RWPE2 (cell line): ENCODE measurements around the gene PIGL.
A peak's percentile ranks its signal among the peaks of the same experiment; 100 is the strongest.
"Not testable (repeated sequence)": the region's sequence is repeated elsewhere in the genome, so short reads cannot be mapped to it uniquely, and the experiment has no call there.

ENCODE experiments used
- ATAC-seq: fragments of 200-7000 bp; cut with Tn5 transposase; 3 replicates; pipeline ENCODE4 v1.9.1; 2021; ENCODE audit warnings: low read depth
- DNase-seq: peaks from one replicate; pipeline ENCODE4 v3.0.0-alpha.2; 2020; ENCODE audit warnings: low spot score
- H3K27ac ChIP-seq: fragments of 450-650 bp; 2 replicates; pipeline ENCODE4 v1.5.1; 2017; ENCODE audit warnings: mild to moderate bottlenecking; ENCODE audit not compliant: poor library complexity, severe bottlenecking
- H3K27me3 ChIP-seq: fragments of 250-450 bp; sonication (Bioruptor Pico); 2 replicates; pipeline ENCODE4 v1.5.1; 2021; ENCODE audit warnings: mild to moderate bottlenecking, moderate library complexity; ENCODE audit not compliant: insufficient read depth, poor library complexity, severe bottlenecking
- H3K36me3 ChIP-seq: fragments of 250-450 bp; sonication (Bioruptor Pico); 2 replicates; pipeline ENCODE4 v1.5.1; 2020; ENCODE audit warnings: low read depth, mild to moderate bottlenecking, moderate library complexity
- H3K4me1 ChIP-seq: fragments of 250-450 bp; sonication (Bioruptor Pico); 2 replicates; pipeline ENCODE4 v1.5.1; 2021; ENCODE audit warnings: mild to moderate bottlenecking, moderate library complexity; ENCODE audit not compliant: insufficient read depth, poor library complexity, severe bottlenecking
- H3K4me3 ChIP-seq: fragments of 250-450 bp; sonication (Bioruptor Pico); 2 replicates; pipeline ENCODE4 v1.5.1; 2021; ENCODE audit warnings: mild to moderate bottlenecking, moderate library complexity; ENCODE audit not compliant: severe bottlenecking
- H3K9me3 ChIP-seq: fragments of 250-450 bp; sonication (Bioruptor Pico); 2 replicates; pipeline ENCODE4 v1.5.1; 2021; ENCODE audit warnings: mild to moderate bottlenecking, moderate library complexity; ENCODE audit not compliant: severe bottlenecking
- TF ChIP-seq, protein P1 (sequence below): fragments of 450-650 bp; IDR thresholded peaks from one replicate; pipeline ENCODE4 v1.5.1; 2017; ENCODE audit warnings: mild to moderate bottlenecking, moderate library complexity; ENCODE audit not compliant: poor library complexity, severe bottlenecking

PIGL gene

DNA sequence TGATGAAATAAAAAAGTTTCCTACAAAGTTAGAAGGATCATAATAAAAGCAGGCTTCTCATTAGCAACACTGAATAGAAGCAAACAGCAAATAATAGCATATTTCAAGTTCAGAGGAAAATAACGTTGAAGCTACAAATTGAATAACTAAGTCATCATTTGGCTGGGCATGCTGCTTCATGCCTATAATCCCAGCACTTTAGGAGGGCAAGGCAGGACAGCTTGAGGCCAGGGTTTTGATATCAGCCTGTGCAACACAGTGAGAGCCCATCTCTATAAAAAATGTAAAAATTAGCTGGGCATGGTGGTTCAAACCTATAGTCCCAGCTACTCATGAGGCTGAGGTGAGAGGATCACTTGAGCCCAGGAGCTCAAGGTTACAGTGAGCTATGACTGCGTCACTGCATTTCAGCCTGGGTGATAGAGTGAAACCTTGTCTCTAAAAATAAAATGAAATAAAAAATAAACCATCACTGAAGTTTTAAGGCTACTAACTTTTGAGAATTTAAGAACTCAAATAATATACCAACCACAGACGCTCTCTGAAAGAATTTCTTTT is 27.1 kb upstream of the PIGL start:
- H3K9me3 ChIP-seq = no peaks in the 10 kb centered on the region
- no peaks in the 10 kb centered on the region for H3K27me3 ChIP-seq
- TF ChIP-seq, protein P1, sequence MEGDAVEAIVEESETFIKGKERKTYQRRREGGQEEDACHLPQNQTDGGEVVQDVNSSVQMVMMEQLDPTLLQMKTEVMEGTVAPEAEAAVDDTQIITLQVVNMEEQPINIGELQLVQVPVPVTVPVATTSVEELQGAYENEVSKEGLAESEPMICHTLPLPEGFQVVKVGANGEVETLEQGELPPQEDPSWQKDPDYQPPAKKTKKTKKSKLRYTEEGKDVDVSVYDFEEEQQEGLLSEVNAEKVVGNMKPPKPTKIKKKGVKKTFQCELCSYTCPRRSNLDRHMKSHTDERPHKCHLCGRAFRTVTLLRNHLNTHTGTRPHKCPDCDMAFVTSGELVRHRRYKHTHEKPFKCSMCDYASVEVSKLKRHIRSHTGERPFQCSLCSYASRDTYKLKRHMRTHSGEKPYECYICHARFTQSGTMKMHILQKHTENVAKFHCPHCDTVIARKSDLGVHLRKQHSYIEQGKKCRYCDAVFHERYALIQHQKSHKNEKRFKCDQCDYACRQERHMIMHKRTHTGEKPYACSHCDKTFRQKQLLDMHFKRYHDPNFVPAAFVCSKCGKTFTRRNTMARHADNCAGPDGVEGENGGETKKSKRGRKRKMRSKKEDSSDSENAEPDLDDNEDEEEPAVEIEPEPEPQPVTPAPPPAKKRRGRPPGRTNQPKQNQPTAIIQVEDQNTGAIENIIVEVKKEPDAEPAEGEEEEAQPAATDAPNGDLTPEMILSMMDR = no peak
- DNase-seq = no peak
- ATAC-seq = peak; percentile 85
- H3K36me3 ChIP-seq = peaks cover 59% of the 10 kb centered on the region
- no peak overlapping the region for H3K4me3 ChIP-seq
- peak overlapping the region; percentile 41 for H3K27ac ChIP-seq
- peaks cover 26% of the 10 kb centered on the region for H3K4me1 ChIP-seq

DNA sequence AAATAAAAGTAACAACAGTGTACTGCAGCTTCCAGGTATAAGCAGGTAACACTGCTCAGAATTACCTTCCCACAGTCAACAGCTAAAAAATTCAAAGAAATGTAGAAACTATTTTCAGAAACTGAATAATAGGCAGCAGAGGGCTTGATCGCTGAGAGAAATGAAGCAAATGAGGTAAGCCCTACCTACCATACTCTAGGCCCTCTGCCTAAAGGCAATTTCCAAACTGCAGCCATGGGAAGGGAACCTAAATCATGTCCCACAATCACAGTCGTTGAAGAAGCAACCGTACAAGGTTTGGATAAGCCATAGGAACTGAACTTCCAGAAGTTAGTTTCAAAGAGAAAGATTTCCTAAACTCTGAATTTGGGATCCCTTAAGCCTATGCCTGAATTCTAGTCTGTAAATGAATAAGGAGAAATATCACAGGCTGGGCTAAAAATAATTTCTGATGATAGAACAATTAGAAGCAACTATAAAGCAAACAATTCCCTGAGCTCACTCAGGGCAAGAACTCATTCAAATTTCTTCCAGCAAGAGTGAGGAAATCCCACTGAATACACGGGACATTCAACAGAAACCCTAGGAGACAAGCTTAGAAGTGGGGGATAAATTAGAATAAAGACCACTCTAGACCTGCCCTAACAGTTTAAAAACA is 26.2 kb upstream of the PIGL start:
- TF ChIP-seq, protein P1 = no peak
- no peaks in the 10 kb centered on the region for H3K27me3 ChIP-seq
- H3K36me3 ChIP-seq = peaks cover 52% of the 10 kb centered on the region
- DNase-seq (no peak), ATAC-seq (no peak)
- H3K4me3 ChIP-seq = no peak overlapping the region
- H3K27ac ChIP-seq = peak overlapping the region; percentile 41
- H3K4me1 ChIP-seq = peaks cover 26% of the 10 kb centered on the region
- H3K9me3 ChIP-seq = no peaks in the 10 kb centered on the region

DNA sequence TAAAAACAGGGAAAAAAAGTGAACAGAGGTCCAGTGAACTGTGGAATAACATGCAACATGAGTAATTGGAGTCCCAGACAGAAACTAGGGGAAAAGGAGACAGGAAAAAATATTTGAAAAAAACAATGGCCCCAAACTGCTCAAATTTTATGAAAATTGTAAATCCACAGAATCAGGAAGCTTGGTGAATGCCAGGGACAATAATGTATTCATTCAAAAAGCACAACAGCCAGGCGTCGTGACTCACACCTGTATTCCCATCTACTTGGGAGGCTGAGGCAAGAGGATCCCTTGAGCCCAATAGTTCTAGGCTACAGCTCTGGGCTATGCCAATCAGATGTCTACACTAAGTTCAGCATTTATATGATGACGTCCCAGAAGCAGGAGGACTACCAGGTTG is 25.4 kb upstream of the PIGL start:
- DNase-seq (no peak), ATAC-seq (peak; percentile 68)
- H3K4me3 ChIP-seq = no peak overlapping the region
- H3K9me3 ChIP-seq = no peaks in the 10 kb centered on the region
- peaks cover 26% of the 10 kb centered on the region for H3K4me1 ChIP-seq
- TF ChIP-seq, protein P1 = no peak
- no peaks in the 10 kb centered on the region for H3K27me3 ChIP-seq
- peak overlapping the region; percentile 41 for H3K27ac ChIP-seq
- peaks cover 44% of the 10 kb centered on the region for H3K36me3 ChIP-seq

DNA sequence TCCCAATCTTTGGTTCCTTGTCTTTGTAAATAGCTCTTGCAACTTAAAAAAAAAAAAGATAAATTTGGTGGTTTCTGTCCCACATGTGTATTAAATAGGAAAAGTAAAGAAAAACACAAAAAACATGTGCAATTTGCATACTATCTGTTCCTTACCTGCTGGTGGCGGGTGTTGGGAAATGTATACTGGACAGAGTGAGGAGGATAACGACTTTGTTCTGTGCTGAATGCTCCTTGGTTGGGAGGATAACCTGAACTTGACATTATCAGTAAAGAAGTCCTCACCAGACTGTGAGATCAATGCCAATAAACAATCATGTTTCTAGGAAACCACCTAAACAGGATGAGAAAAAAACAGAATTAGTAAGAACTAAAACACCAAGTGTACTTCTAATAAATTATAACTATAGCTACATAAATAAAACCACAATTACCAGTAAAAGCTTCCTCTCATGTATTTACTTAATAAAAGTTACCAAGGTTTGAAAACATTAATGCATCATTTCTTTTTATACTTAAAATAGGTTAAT is 22.6 kb upstream of the PIGL start:
- not testable (repeated sequence) for ATAC-seq, H3K9me3 ChIP-seq, DNase-seq, H3K4me3 ChIP-seq, H3K27me3 ChIP-seq, H3K27ac ChIP-seq
- H3K4me1 ChIP-seq = peaks cover 23% of the 10 kb centered on the region
- H3K36me3 ChIP-seq = peaks cover 36% of the 10 kb centered on the region

DNA sequence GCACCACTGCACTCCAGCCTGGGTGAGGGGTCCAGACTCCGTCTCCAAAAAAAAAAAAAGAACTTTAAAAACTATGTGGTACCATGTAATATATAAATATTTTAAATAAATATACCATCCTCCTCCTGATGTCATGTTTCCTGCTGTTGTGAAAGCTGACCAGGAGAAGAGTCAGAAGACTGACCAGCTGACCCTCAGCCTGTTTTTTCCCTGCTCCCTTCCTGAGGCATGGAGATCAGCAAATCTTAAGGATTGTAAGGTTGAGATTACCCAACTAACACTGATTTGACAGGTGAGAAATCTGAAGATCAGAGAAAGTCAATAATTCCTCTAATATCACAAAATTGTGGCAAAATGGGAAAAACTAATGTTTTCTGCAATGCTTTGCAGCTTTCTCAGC is 19.7 kb upstream of the PIGL start:
- H3K27ac ChIP-seq = no peak overlapping the region
- H3K36me3 ChIP-seq = peaks cover 24% of the 10 kb centered on the region
- H3K4me1 ChIP-seq = no peaks in the 10 kb centered on the region
- DNase-seq (no peak), ATAC-seq (no peak)
- no peak overlapping the region for H3K4me3 ChIP-seq
- no peaks in the 10 kb centered on the region for H3K9me3 ChIP-seq
- H3K27me3 ChIP-seq = no peaks in the 10 kb centered on the region
- TF ChIP-seq, protein P1 = no peak
